GM21786 (cell line): ENCODE results near the gene RNF114.
"Not testable (repeated sequence)": the region's sequence is repeated elsewhere in the genome, so short reads cannot be mapped to it uniquely, and the experiment has no call there.

Source experiments
- ATAC-seq: cut with Tn5 transposase; IDR thresholded peaks from one replicate; pipeline ENCODE4 v1.9.1; 2021; ENCODE audit not compliant: unreplicated experiment

Gene RNF114

GRCh38 chr20:49984426-49985153 is 48.4 kb downstream of the RNF114 start:
- ATAC-seq: no peak

- ATAC-seq: no peak
Measured at GRCh38 chr20:49985157-49985556, 49.0 kb downstream of the RNF114 start.

DNA sequence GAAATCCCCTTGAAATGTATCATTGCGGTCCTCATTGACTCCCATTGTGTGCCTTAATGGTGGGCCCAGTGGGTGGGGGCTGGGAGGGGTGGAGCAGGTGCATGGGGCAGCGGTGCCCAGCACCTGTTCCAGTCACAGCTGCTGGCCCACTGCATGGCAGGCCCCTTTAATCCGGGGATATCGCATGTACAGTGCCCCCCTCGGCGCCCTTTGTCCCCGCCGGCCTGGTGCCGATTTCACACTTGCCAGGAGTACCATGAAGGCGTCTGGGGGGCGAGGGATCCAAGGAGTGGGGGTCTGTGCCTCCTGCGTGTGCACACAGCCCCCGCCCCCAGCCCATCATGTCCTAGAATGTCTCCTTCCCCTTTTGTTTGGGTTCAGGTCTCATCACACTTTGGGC is 49.4 kb downstream of the RNF114 start:
- no peak for ATAC-seq

DNA sequence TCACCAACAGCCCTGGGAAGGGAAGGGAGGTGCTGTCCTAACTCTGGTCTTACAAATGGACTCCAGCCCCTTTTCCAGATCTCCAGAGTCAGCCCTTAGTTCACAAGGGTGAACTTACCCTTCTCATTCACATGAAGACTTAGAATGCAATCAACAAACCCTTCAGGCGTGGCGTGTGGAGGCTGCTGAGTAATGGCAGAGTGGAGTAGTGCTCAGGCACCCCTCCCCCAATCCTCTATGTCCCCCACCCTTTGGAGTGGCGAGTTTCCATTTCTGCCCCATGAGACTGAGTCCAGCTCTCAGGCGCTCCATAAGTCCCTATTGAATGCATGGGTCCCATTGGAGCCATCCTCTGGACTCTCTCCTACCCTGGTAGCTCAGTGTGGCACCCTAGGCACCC is 49.9 kb downstream of the RNF114 start:
- ATAC-seq: no peak

DNA sequence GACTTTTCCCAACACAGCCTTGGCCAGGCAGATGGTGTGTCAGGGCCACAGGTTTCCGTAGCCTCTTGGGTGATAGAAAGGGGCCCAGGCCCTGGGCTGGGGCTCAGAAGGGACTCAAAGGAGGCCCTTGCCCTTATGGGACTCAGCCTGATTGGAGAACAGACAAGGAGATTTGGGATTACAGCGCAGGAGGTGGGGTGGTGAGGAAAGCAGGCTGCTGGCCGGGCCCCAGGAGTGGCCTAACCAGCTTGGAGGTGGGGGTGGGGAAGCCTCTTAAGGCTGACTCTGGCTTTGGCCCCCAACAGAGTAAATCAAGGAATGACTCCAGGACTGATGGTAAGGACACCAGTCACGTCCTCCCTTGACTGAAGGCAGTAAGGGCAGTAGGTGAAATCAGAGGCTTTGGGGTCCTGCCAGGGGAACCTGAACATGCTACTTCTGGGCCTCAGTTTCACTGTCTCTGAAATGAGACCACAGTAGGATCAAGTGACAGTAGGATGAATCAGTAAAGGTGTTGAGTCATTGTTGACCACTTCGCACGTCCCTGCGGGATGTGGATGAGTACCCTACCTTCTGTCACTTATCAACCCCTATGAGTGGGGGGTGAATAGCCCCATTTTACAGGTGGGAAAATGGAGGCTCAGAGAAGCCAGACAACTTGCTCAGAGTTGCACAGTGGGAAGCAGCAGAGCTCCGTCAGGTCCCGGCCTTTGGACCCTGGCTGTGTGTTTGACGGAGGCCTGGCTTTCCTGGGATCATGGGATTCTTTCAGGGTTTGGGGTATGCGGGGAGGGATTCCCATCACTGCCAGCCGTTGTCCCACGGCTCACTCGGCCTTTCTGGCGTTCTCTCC is 51.0 kb downstream of the RNF114 start:
- ATAC-seq: no peak

GRCh38 chr20:49987868-49988690 is 51.9 kb downstream of the RNF114 start:
- no peak for ATAC-seq

DNA sequence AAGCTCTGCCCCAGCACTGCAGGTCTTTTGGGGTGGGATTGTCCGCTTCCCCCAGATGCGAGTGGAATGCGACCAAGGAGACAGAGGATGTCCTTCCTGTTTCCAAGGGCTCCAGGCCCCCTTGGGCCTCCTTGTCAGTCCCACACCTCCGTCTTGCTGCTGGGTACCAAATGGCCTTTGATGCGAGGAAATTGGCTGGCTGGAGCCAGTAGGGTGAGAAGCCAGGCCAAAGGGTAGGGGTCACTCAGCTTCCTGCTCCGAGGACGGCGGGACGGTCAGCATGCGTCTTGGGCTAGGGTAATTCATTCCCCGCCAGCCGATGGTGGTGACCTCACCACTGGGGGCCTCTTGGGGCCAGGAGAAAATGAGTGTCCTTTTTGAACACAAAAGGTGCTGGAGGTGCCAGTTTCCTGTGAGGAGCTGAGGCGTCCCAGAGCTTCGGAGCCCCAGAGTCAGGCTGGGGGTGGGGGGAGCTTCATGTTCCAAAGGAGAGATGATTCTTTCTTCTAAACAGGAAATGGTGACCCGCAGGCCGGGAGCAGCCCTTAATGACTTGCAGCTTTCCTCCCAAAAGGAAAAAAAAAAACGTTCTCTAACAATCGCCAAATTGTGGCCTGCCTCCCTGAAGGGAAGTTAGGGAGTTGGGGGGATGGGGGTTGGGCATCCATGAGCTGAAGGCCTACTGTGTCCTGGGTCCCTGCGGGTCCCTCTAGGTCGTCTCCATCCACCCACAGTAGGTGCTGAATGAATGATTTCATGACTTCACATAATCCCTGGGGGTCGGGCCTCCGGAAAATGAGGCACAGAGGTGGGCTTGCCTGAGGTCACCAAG is 53.3 kb downstream of the RNF114 start:
- no peak for ATAC-seq

- ATAC-seq: no peak
Measured at GRCh38 chr20:49990271-49990720, 54.1 kb downstream of the RNF114 start.

DNA sequence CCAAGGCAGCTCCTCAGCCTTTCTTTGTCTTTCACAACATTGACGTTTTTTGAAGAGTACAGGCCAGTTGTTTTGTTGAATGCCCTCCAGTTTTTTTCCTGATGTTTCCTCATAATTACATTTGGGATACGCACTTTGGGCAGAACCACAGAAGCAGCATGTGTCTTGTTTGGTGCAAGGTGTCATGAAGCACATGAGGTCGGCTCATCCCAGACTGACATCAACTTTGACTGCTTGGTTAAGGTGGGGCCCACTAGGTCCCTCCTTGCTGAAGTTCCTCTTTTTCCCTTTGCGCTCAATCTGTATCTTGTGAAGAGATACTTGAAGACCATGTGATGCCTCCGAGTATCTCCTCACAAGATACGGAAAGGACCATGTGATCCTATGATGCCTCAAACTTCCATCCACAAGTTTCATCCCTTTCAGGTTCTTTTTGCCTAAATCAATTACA is 57.1 kb downstream of the RNF114 start:
- ATAC-seq: no peak

DNA sequence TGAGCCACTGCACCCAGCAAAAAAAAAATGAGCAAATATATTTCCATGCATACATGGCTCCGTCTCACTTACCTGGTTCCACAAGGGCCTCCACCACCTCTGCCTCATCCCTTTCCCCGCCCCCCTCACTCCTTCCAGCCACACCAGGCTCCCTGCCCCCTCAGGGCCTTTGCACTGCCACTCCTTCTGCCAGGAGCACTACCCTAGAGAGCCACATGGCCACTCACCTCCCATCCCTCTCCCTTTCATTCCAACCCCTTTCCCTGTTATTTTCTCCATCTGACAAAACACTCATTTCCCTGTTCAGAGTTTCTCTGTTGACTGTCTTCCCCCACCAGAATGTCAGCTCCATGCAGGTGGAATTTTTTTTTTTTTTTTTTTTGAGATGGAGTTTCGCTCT is 59.4 kb downstream of the RNF114 start:
- ATAC-seq: no peak

DNA sequence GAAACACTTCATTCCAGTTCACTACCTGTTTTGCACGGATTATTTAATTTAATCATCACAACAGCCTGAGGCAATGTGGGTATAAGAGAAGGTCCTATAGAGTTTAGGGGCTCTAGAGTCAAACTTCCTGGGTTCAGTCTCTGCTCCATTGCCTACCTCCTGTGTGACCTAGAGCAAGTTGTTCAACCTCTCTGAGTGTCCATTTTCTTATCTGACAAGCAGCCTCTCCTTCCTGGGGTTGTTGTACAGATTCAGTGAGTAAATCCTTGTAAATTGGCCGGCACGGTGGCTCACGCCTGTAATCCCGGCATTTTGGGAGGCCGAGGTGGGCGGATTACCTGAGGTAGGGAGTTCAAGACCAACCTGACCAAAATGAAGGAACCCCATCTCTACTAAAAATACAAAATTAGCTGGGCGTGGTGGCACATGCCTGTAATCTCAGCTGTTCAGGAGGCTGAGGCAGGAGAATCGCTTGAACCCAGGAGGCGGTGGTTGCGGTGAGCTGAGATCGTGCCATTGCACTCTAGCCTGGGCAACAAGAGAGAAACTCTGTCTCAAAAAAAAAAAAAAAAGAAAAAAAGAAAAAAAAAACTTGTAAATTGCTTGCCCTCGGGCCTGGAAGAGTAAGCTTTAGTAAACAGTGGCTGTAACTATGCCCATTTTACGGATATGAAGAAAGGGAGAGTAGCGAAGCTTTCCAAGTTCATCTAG is 62.4 kb downstream of the RNF114 start:
- not testable (repeated sequence) for ATAC-seq

DNA sequence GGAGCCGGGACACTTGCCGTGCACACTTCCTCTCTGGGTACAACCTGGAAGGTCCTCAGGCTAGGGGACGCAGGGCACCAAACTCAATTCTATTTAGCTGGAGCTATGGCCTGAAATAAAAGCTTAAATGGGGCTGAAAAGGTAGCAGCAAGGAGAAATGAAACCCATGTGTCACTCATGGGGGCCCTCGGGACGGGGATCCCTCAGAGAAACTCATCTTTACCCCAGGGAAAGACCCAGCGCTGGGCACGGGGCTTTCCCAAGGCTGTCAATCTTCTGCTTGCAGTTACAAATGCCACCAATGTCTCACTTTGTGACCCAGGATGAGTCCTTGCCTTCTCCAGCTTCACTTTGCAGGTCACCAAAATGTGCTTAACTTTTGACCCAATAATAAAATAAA is 63.1 kb downstream of the RNF114 start:
- no peak for ATAC-seq

- ATAC-seq: not testable (repeated sequence)
Measured at GRCh38 chr20:50000548-50001222, 64.5 kb downstream of the RNF114 start.

- ATAC-seq: no peak
Measured at GRCh38 chr20:50001784-50002311, 65.7 kb downstream of the RNF114 start.

DNA sequence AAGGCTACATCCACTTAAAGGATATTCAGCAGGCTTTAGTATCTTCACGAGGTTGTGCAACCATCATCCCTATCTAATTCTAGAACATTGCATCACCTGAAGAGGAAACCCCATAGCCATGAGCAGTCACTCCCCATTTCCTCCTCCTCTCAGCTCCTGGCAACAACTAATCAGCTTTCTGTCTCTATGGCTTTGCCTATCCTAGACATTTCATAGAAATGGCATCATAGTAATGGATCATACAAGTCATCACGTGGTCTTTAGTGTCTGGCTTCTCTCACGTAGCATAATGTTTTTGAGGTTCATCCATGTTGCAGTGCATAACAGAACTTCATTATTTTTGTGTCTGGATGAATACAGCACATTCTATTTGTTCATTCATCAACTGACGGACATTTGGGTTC is 67.1 kb downstream of the RNF114 start:
- no peak for ATAC-seq
